ENCODE data around the gene PCNX2. TPM values are rescaled to one million over a fixed set of nuclear protein-coding genes. Genes with fewer than 3 reads are reported as not detected.

The PCNX2 gene
- total RNA-seq: 6.1 and 53.5 TPM in 2 replicates

DNA sequence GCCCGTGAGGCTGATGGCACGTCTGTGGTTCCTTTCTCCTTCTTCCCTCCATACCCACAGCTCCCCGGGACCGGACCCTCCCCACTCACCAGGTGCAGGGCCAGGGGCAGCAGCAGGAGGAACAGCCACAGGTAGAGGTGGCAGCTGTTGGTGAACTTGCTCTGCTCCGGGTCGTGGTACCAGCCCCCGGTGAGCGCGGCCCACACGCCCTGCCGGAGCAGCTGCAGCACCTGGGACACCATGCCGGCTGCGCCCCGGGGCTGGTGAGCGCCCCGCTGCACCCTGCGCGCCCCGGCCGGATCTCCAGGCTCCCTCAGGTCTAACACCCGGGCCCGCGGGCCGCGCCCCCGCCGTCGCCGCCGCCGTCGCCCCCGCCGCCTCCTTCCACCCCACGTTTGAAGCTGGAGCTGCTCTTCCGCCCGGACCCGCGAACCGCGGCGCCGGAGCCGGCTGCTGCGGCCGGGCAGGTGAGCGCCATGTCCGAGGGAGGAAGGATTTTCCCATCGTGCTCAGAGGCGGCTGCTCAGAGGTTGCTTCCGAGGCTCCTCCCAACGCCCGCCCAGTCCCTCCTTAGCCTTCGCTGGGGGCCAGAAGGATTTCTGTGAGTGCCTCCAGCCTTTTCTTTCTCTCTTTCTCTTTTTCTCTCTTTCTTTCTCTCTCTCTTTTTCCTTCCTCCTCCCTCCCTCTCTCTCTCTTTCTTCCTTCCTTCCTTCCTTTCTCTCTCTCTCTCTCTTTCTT lies at the start of gene PCNX2:
Gene PCNX2, minus strand, starts transcription at position 489 of the 738 bp plus-strand sequence. Its CDS starts 247 bp downstream, at position 242.

DNA sequence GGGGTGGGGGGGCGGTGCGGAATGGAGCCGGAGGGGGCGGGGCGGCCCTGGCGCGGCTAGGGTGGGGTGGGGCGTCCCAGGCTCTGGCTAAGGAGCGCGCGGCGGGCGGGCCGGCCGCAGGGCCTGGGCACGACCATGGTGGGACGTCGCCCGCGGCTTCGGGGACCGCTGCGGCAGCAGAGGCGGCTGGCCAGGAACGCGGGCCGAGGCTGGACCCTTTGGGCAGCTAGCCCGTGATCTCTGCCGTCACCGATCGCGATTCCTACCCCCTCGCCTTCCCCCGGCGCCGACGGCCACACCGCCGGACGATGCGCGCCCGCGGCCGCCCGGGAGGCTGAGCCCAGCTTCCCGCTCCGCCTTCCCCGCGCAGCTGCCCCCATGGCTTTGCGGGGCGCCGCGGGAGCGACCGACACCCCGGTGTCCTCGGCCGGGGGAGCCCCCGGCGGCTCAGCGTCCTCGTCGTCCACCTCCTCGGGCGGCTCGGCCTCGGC lies 32.2 kb upstream of the PCNX2 start, which contains the start of gene MAP3K21:
Gene MAP3K21, plus strand, starts transcription at position 74 of the 491 bp plus-strand sequence. Its CDS starts 305 bp downstream, at position 379.

GRCh38 chr1:232950197-232951176 lies 345.0 kb downstream of the PCNX2 start, which contains the start of gene NTPCR:
TSS of gene NTPCR (plus strand) at chr1:232950611. CDS start at chr1:232950711, 100 bp downstream.

Other genes with a start within 250 kb of the PCNX2 start
- gene MAP3K21, start 32.0 kb upstream of the PCNX2 start, total RNA-seq: 0.29 and 0.35 TPM in 2 replicates